ENCODE data around the gene ANKRD63.

The ANKRD63 gene

GRCh38 chr15:40259021-40259420 lies 23.8 kb downstream of the ANKRD63 start:
- Histone ChIP-seq H3K27me3 (ENCODE audit: control insufficient read depth, low read length) (peaks cover 35% of the 10 kb centered on the region), H3K4me2 (ENCODE audit: low read length) (no peak overlapping the region), H3K79me2 (ENCODE audit: control insufficient read depth, low read length) (no peaks in the 10 kb centered on the region), H3K27ac (ENCODE audit: low read depth, low read length) (no peak overlapping the region), H3F3A (ENCODE audit: control insufficient read depth, insufficient read depth) (no peaks in the 10 kb centered on the region), H3K4me3 (ENCODE audit: low read length) (no peak overlapping the region), H3K9me2 (replicated peaks; ENCODE audit: control insufficient read depth, low read length) (no peaks in the 10 kb centered on the region), H3K4me1 (ENCODE audit: control insufficient read depth, low read length) (no peaks in the 10 kb centered on the region), H4K20me1 (ENCODE audit: control insufficient read depth, insufficient read depth, low read depth, low read length) (no peaks in the 10 kb centered on the region), H3K9me3 (ENCODE audit: control insufficient read depth, insufficient read depth, low read length) (no peaks in the 10 kb centered on the region), H3K36me3 (ENCODE audit: control insufficient read depth, low read length) (no peaks in the 10 kb centered on the region)
- TF ChIP-seq CTCF (IDR thresholded peaks at IDR 0.05; ENCODE audit: low read depth, low read length, poor library complexity, severe bottlenecking) (no peak), EZH2phosphoT487 (IDR thresholded peaks at IDR 0.05; ENCODE audit: borderline replicate concordance, low read length) (no peak)

DNA sequence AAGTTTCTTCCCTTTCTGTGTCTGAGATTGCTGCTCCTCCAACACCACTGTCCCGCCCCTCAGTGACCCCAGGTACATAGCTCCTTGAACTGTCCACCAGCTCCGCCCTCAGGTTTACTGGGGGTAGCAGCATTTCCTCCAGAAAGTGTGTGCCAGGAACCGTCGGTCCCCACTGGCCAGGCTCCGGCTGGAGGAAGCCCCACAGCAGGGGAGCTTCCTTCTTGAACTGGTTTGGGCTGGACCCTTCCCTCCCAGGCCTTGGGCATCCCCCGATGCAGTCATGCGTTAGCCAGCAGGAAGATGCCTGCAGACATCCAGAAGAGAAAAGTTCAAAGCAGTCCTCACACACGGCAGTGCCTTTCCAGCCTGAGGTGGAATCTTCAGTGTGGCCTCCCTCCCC lies 24.3 kb downstream of the ANKRD63 start:
- Histone ChIP-seq H3K79me2 (ENCODE audit: control insufficient read depth, low read length) (no peaks in the 10 kb centered on the region), H3K4me3 (ENCODE audit: low read length) (no peak overlapping the region), H3K27ac (ENCODE audit: low read depth, low read length) (no peak overlapping the region), H3K27me3 (ENCODE audit: control insufficient read depth, low read length) (peaks cover 39% of the 10 kb centered on the region), H4K20me1 (ENCODE audit: control insufficient read depth, insufficient read depth, low read depth, low read length) (no peaks in the 10 kb centered on the region), H3K9me2 (replicated peaks; ENCODE audit: control insufficient read depth, low read length) (no peaks in the 10 kb centered on the region), H3K4me1 (ENCODE audit: control insufficient read depth, low read length) (no peaks in the 10 kb centered on the region), H3K9me3 (ENCODE audit: control insufficient read depth, insufficient read depth, low read length) (no peaks in the 10 kb centered on the region), H3K4me2 (ENCODE audit: low read length) (no peak overlapping the region), H3K36me3 (ENCODE audit: control insufficient read depth, low read length) (no peaks in the 10 kb centered on the region), H3F3A (ENCODE audit: control insufficient read depth, insufficient read depth) (no peaks in the 10 kb centered on the region)
- TF ChIP-seq CTCF (IDR thresholded peaks at IDR 0.05; ENCODE audit: low read depth, low read length, poor library complexity, severe bottlenecking) (no peak), EZH2phosphoT487 (IDR thresholded peaks at IDR 0.05; ENCODE audit: borderline replicate concordance, low read length) (no peak)

DNA sequence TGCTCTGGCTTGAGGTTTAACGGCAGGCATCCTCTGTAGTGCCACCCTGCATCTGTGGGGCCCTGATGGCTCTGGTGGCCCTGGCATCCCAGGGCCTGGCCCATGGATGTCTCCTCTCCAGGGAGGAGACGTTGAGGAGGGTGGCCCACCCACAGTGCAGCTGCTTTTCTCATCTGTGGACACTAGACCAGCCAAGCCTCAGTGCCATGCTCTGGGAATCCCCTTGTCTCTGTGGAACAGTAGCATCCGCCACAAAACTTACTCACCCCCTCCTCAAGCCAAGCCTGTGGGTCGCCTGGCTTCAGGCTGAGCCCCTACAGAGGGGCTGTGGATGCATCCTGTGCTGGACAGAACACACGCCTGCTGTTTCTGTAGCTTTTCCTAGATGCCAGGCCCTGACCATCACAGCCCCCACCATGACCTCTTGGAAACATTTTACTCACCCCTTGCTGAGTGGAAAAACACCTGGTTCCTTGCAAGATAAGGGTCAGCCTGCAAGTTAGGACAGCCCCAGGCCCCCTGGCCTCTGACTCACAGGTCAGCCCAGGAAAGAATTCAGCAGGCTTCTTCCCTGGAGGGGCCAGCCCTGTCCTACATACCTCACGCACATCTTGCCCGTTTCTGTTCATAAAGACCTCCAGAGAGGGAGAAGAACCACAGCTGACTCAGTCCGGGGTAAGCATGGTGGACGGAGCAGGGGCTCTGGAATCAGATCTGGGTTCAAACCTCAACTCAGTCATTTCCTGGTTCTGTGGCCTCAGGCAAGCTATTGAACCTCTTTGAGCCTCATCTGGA lies 25.0 kb downstream of the ANKRD63 start:
- Histone ChIP-seq H3K9me3 (ENCODE audit: control insufficient read depth, insufficient read depth, low read length) (no peaks in the 10 kb centered on the region), H3K36me3 (ENCODE audit: control insufficient read depth, low read length) (no peaks in the 10 kb centered on the region), H3K9me2 (replicated peaks; ENCODE audit: control insufficient read depth, low read length) (no peaks in the 10 kb centered on the region), H3K4me2 (ENCODE audit: low read length) (no peak overlapping the region), H3K27me3 (ENCODE audit: control insufficient read depth, low read length) (peaks cover 41% of the 10 kb centered on the region), H3K79me2 (ENCODE audit: control insufficient read depth, low read length) (no peaks in the 10 kb centered on the region), H4K20me1 (ENCODE audit: control insufficient read depth, insufficient read depth, low read depth, low read length) (no peaks in the 10 kb centered on the region), H3K4me3 (ENCODE audit: low read length) (no peak overlapping the region), H3K27ac (ENCODE audit: low read depth, low read length) (no peak overlapping the region), H3K4me1 (ENCODE audit: control insufficient read depth, low read length) (no peaks in the 10 kb centered on the region), H3F3A (ENCODE audit: control insufficient read depth, insufficient read depth) (no peaks in the 10 kb centered on the region)
- no peak for TF ChIP-seq CTCF (IDR thresholded peaks at IDR 0.05; ENCODE audit: low read depth, low read length, poor library complexity, severe bottlenecking)
- TF ChIP-seq EZH2phosphoT487 (IDR thresholded peaks at IDR 0.05; ENCODE audit: borderline replicate concordance, low read length): no peak
